AG20443 (cell line): ENCODE results near the gene GRB14.

Experiments
- DNase-seq: peaks from one replicate; pipeline ENCODE4 v3.0.0; 2012; ENCODE audit warnings: low spot score, mixed read lengths

Gene GRB14

DNA sequence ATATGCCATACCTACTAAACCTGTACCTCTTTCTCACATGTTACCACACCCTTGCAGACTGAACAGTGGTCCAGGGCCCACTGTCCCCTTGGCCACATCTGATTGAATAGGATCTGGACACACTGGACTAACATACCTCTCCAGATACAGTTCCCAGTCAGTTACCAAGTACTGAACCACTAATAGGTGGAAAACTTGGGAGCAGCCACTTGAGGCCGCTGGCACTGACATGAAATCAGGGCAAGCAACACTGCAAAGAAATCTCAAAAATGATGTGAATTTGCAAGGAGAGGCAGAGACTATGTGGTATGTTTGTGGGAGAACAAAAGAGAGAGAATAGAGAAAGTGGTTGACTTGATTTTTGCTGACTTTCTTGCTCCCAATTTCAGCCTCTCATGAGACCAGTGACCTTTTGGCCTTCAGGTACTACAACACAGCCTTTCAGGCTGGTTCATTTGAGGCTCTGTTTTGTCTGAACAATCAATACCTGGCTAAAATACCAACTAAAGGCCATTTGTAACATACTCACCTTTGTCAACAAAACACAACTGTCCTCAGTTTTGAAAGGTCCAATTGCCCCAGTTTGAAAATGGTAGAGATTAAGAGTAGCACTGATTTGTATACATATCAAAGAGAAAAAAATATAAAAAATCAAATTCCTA lies 7.8 kb downstream of the GRB14 start:
- no peak for DNase-seq

DNA sequence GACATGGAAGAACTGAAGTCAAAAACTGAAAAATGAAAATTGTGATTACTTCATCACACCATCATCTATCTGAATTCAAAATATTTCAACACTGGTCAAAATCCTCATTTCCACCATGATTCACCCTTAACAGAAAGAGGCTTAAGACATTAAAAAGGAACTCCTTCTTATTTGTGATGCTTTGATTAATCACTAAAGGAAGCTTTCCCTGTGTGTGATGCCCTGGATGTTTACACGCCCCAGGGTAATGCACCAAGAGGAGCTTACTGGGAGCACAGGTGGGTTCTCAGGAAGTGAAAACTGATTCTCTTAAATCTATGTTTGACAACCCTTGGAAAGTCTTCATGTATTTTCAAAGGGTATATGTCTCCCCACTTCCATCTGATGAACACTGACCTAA lies 11.5 kb downstream of the GRB14 start:
- DNase-seq: no peak

DNA sequence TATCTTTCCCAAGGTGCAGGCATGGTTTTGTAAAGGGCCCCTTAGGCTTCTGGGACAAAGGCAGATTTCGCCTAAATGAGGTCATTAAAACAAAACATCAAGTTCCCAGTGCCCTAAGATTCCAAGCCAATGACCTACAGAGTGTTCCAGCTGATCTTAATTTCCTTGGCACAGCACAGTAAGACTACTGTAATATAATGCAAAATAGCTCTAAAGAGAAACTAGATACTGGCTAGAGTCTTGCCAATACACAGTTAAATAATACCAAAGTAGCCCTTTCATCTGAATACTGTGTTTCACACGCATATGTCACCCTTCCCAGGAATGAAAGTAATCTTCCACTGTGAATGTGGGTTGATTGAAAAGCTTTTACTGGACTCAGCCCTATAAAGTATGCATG lies 14.7 kb downstream of the GRB14 start:
- peak; percentile 48 for DNase-seq

DNA sequence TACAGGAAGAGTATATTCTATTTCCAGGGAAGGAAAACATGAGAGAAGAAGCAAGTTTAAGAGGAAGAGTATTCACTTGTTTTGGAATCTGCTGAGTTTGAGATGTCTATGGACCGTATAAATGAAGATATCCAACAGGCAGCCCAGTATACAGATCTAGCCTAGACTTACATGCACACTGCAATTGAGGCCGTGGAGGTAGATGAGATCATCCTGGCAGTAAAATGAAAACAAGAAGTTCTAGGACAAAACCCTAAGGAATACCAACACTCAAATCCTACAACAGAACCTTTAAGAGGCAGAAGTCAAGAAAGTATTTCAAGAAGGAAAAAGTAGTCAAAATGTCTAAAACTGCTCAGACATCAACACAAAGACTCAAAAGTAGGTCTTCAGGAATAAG lies 16.0 kb downstream of the GRB14 start:
- no peak for DNase-seq

DNA sequence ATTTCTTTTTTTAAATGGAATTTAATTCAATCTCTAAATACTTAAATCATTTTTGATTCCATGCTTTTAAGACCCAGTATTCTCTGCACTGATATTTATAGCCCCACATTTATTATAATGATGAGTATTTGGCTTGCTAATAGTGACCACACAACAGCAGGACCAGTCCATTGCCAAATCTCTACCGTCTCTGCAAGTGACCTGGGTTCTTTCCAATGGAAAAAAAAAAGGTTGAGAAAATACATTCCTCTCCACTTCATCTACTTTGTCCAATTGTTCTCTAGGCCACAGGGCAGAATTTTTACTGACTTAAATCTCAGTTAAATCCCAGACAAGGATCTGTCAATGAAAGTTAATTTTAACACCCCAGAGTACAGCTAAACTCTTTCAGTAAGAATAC lies 20.5 kb downstream of the GRB14 start:
- peak; percentile 26 for DNase-seq

DNA sequence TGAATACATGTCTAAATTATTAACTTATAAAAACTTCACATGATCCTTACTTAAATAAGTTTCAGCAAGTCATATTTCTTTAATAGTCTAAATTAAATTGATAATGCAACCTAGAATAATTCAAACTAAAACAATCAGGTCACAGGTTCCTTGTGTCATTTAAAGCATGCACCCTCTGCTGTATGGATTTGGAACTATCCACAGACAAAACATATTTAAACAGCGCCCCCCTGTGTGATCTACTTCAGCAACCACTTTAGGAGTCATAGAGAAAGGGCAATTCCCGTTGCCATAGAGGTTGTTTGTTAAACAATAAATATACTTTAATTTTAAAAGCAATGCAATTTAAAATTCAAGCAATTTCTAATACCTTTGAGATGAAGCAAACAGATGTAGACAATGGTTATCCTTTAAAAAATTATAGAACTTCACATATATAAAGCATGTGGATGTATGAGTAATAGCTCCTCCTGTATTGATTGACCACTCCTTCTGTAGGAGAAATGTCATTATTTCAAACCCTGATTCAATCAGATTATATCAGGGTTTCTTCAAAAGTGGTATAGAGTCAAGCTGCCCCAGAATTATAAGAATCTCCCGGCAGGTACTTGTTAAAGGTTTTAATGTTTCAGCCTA lies 21.2 kb downstream of the GRB14 start:
- peak; percentile 56 for DNase-seq

DNA sequence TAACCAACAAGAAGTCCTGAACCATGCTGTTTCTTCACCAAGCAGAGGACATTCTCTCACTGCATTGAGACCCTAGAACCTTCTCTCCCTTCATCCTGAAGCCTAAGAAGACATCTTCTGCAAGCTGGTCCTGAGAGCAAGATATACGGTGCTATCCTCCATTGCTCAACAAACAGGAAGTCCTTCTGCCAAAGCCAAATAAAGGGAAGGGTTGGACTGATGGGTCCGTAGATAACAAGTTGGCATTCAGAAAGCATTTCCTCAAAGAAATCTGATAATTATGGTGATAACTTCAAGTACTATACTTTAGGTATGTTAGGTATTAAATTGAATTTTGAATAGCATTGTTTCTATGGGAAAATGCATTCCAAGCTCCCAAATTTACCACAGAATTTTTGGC lies 23.3 kb downstream of the GRB14 start:
- DNase-seq: no peak

DNA sequence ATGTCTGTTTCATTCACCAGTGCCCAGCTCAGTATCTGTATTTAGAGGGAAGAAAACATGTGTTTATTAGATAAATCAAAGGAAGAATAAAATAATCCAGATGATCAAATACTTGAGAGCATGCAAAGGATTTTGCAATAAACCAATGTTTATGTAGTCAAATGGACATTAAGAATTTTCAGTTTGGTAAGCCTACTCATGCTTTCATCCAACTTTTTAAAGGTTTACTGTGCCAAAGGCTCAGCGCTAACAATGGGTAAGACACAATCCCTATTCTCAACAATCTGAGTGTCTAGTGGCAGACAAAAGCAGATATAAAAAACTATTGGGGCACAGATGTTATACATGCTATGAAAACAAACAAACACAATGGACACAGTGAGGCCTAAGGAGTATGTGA lies 26.3 kb downstream of the GRB14 start:
- no peak for DNase-seq

DNA sequence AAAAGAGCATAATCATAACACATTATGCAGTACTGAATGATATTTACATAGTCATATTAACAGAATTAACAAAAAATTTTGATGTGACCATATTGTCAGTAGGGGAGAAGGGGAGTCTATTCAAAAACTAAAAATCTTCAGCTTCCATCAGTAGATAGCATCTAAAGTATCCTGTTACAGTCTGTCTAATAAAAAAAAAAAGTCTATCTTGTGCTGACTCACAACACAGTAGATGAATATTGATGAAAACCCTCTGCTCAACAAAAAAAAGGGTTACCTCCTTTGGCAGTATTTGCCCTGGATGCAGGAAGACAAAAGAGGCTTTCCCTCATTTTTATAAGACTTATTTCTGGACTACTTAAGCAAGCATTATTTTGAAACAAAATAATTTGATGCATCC lies 27.3 kb downstream of the GRB14 start:
- DNase-seq: no peak

DNA sequence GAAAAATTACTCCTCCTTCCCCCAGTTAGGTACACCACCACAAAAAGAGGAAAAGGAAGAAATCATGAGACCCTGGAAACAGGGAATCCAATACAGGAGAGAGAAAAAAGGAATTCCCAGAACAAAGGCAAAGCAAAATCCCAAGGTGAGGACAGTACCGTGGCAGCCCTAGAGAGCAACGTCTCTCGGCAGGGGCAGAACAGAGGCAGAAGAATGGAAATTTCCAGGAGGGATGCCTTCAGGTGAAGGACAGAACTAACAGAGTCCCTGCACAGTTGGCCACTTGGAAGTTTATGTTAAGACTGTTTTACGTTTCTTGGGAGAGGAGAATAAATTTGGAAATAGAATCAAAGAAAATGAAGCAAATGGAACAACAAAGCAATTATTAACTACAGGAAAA lies 27.7 kb downstream of the GRB14 start:
- DNase-seq: no peak

DNA sequence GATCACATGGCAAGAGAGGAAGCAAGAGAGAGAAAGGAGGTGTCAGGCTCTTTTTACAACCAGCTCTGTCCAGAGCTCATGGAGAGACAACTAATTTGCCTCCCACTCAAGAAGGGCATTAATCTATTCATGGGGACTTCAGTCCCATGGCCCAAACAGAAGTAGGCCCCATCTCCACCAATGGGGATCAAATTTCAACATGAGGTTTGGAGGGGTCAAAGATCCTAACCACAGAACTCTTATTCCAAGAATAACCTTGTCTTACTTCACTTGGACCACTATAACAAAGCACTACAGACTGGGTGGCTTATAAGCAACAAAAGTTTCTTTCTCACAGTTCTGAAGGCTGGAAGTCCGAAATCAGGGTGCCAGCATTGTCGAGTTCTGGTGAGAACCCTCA lies 31.8 kb downstream of the GRB14 start:
- DNase-seq: no peak

DNA sequence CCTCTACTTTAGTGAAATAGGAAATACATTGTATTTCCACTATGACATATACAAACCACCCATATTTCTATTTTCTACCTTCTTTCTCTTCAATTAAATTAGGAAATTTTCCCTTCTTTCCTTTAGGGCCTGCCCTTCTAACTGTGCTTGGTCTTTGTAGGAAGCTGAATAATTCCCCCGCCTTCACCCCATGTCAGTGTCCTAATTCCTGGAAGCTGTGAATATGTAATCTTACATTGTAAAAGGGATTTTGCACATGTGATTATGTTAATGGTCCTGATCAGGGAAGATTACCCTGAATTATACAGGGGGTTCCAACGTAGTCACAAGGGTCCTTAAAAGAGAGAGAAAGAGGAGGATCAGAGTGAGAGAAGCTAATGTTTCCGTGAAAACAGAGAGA lies 40.2 kb downstream of the GRB14 start:
- no peak for DNase-seq

DNA sequence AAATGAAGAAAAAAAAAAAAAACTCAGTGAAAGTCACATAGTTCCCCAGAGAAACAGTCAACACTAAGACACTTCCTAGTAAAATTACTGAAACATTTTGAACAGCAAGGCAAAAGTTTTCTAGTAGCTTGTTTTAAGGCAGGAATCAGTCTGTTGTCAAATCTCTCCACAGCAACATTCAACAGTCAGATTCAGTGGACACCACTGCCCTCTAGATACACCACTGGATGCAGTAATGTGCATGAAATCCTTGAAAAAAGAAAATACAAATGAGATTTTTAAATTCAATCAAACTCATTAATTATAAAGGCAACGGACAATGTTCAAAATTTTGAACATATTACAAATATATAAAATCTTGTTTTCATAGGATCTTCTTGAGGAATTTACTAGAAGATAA lies 46.4 kb downstream of the GRB14 start:
- DNase-seq: no peak

DNA sequence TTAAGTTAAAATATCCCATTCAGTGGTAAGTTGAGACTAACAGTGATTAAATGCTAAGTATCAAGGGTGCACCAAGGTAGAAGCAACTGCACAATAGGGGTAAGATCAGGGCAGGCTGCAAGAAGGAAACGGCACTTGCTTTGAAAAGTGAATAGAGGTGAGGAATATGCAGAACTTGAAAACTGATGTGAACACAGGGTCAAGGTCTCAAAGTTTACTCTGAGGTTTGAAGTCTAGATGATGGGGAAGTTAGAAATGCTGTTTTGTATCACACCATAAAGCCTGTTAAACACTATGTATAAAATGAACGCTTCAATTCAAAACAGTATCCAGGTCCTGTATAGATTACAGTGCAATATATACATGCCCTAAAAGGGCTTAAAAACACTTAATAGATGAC lies 50.8 kb downstream of the GRB14 start:
- DNase-seq: no peak

DNA sequence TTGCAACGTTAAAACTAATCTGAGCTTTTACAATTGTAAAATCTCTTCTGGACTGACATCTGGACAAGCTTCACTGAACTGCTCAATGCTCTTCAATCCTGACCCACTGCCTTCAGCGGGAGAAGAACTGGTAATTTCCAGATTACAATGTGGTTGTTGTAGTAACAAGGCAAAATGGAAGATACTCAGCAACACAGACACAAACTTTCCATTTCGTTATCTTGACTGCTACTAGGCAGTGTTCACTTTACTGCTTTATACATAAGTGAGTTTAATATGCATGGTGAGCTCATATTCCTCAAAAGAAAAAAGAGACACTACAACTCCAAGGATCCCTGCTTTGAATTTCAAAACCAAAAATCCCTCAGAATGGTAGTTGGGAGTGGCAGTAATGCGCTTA lies 51.9 kb downstream of the GRB14 start:
- DNase-seq: no peak

DNA sequence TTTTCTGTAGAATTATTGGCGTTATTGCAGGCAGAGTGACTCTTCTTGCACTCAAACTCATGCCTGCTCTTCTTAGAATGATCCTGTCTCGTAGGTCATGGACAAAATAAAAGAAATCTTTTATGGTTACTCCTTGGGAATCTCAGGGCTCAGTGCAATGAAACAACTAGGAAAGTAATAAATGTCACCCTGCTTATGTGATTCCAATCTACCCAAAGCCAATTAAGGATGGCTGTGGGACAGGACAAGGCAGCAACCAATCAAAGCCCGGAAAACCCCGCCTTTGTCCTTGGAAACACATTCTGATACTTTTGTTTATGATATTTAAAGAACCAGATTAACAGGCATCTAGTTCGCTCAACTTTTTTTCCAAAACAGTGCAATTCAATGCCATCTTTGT lies 53.0 kb downstream of the GRB14 start:
- no peak for DNase-seq

DNA sequence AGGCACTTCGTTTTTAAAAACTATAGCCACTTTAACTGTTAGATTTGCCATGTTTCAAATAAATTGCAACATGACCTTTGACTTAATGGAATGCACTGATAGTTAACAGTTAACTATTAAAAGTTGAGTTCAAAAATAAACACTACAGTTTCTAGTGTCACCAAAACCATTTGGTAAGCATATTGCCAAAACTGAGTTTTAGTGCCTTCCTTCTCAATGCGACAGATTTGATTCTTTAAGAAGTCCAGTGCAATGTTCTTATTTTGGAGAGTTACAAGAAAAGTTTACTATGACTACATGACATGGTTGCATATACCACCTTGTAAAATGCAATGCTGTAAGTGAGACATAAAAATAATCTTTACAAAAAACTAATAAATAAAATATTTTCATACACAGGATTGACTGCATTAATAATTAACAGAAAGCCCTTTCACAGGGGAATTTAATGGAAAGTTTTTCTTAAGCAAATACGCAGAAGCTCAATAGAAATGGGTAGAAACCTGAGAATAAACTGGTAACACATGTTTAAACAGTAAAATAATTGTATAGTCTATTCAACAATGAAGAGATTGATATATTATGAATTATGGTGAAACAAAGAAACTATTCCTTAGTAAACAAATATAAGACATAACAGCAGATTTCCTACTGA lies 53.8 kb downstream of the GRB14 start:
- no peak for DNase-seq

DNA sequence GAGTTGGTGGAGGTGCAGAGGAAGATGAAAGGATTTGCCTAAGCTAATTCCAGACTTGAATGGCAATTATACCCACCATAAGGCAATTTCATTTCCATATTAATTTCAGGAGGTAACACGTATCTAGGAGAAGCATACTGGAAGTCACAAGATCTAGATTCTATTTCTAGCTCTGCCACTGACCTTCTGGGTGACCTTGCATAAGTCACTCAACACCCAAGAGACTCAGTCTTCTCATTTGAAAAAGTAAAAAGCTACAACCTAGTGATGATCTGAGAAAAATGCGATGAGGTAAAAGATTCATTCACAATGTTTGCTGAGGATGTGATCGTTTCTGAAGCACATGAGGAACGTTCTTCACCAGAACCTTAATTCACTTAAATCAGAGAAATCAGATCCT lies 55.9 kb downstream of the GRB14 start:
- DNase-seq: no peak

DNA sequence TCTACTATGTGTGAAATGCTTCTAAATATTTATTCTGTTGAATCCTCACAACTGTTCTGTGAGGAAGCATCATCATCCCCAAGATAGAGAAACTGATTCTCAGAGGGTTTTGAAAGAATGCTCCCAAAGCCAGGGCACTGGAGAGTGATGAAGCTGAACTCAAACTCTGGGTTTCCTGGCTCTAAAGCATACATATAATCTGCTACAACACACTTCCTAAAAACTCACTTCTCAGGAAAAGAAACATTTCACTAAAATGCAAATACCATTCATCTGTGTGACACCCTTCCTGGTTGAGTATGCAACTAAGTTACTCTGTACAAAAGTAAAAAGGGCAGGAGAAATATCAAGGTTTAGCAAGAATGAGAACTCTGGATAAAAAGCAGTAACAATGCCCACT lies 58.6 kb downstream of the GRB14 start:
- DNase-seq: no peak

DNA sequence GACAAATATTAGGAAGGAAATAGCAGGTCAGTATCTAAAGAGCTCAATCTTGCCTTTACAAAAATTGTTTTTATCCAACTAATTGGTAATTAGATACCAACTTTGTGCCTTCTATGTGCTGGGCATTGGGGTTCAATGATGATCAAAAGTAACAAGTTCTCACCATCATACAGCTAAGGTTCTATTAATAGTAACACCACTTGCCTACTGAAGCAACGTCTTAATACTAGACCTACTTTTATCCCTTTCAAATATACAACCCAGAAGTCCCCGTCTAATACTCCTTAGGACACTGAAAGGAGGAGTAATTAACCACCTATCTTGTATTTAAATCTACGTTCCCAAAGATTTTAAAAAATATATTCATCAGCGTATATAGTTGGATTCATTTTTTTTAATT lies 59.3 kb downstream of the GRB14 start:
- DNase-seq: no peak

DNA sequence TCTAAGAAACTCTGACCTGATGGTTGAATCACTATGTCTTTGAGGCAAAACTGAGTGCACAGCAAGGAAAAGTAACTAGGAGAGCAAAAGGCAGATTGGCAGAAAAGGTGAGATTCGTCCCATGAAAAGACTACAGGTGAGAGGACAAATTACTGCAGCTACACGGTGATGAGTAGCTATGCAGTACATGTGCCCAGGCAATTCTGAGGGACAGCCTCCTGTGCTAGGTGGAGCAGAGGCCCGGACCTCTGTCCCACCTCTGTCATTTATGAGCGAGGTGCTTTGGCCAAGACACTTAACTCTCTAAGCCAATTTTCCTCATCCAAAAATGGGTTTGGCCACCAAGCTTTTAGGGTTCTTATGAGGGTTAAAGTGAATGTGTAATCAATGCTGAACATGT lies 59.9 kb downstream of the GRB14 start:
- DNase-seq: no peak

DNA sequence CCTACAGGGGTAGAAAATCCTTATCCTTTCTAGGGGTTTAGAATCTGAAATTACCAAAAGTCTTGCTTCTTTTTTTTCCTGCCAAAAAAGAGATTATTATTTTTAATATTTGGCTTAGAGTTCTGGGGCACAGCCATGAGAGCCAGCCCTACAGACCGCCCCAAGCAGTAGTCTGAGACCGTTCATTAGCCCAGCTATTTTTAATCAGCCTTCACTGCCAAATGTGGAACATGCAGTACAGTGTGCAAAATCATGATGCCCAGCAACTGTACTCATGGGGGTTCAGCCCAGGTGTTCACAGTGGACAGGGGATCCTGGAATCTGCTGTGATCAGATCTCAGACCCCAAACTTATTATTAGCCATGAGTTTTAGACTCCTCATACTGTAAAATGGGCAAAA lies 60.4 kb downstream of the GRB14 start:
- no peak for DNase-seq

DNA sequence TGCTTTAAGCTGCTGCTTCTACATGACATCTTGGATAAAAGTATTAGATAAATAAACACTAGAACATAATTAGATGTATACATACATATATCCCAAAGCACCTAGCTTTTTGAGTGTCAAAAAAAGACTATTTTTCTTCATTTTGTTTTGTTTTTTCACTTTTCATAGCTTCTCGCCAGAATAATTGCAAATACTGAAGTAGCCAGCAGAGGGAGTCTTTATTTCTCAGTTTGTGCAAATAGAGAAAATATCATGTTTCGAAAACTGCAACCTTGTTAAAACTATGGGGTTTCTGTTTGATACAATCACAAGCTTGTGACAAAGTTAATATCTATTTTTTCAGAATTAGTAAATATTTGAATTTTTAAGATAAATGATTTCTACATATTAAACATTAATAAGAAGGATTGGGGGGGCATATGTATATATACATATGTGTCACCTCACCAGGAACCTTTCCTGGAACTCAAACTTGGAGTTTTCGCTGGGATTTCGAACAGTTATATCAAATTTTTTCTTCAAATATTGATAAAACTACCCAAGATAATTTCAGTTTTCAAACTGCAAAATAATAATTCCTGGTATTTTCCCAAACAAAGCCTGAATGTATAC lies 61.0 kb downstream of the GRB14 start:
- DNase-seq: peak; percentile 24
